ENCODE data around the gene CD36.

Gene CD36
- total RNA-seq: 0 to 0.39 (median 0.35) reads per million in 3 donors

DNA sequence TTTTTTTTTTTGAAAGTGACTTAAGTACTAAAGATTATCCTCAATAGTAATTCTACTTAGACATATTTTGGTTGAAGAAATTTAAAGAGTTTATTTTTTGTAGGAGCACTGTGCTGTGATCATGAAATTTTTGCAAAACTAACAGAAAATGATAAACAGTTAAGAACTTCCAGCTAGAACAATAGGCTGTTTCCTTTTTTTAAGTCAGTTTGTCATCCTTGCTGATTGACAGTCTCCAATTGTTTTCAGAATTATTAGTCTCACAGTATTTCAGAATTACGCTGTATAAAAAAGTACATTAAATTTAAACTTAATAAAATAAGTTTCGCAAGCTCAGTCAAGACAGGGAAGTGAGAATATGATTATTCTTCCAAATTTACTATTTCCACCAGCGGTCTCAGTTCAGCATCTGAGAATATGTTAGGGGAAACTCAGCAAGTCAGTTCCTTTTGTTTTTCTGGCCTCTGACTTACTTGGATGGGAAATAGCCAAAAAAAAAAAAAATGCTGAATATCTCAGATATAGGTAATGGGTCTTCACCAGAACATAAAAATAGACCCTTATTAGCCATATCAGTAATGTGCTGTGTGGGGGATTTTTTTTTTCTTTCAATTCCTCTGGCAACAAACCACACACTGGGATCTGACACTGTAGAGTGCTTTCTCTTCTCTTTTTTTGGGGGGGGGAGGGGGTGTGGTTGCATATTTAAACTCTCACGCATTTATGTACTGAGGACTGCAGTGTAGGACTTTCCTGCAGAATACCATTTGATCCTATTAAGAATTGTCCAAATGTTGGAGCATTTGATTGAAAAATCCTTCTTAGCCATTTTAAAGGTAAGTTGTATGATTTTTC lies at the start of gene CD36:
TSS of gene CD36 (plus strand) at position 732 of the 855 bp plus-strand sequence. CDS start 8,099 bp downstream, outside the sequence.
- no peak for DNase-seq
- H3K36me3 ChIP-seq (ENCODE audit: control insufficient read depth, insufficient read depth, low read length): no peaks in the 10 kb centered on the region
- H3K9me3 ChIP-seq (ENCODE audit: control insufficient read depth, low read length): no peaks in the 10 kb centered on the region
- H3K4me1 ChIP-seq (ENCODE audit: control insufficient read depth, insufficient read depth, low read length, poor library complexity, severe bottlenecking): no peaks in the 10 kb centered on the region
- H3K27me3 ChIP-seq (replicated peaks; ENCODE audit: control insufficient read depth, insufficient read depth, low read length, poor library complexity, severe bottlenecking): no peaks in the 10 kb centered on the region
- H3K4me3 ChIP-seq (ENCODE audit: insufficient read depth, low read depth, low read length, poor library complexity, severe bottlenecking): no peak within 1 kb of the TSS
- no peak within 1 kb of the TSS for H3K27ac ChIP-seq (ENCODE audit: insufficient read depth, low read length, poor library complexity, severe bottlenecking)

DNA sequence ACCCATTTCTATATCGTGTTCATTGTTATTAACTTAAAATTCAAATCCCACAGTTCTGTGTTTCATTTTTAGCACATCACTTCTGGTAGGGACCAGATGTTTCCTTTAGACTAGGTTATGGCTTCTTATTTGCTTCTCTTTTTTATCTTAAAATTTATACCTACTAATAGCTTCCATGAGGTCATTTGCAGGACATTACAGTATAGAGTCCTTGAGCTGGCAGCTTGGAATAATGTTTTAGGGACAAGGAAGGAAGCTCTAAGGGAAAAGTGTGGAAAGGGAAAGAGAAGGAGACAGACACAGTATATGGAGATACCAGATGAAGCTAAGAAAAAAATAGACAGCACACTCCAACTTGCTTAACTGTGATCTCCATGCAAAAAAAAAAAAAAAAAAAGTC lies 48.8 kb upstream of the CD36 start:
- no peak overlapping the region for H3K27ac ChIP-seq (ENCODE audit: insufficient read depth, low read length, poor library complexity, severe bottlenecking)
- DNase-seq: no peak

DNA sequence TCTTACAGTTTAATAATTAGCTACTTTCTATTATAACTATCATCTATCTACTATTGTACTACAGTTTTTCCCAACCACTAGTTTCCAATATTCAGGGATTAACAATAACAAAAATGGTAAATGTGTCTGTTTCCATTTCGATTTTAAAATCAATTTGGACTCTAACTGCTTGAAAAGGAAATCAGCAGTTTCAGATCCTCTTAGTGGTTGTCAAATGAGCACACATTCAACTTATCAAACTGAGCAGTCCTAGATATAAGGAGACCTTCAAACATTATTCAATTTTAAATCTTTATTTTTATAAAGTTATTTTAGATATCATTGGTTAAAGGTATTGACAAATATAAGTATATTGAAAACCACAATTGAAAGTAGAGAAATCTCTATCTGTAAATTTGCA lies 46.8 kb upstream of the CD36 start:
- Histone ChIP-seq H3K4me3 (ENCODE audit: insufficient read depth, low read depth, low read length, poor library complexity, severe bottlenecking) (no peak overlapping the region), H3K9me3 (ENCODE audit: control insufficient read depth, low read length) (no peaks in the 10 kb centered on the region), H3K4me1 (ENCODE audit: control insufficient read depth, insufficient read depth, low read length, poor library complexity, severe bottlenecking) (no peaks in the 10 kb centered on the region), H3K27ac (ENCODE audit: insufficient read depth, low read length, poor library complexity, severe bottlenecking) (no peak overlapping the region), H3K27me3 (replicated peaks; ENCODE audit: control insufficient read depth, insufficient read depth, low read length, poor library complexity, severe bottlenecking) (no peaks in the 10 kb centered on the region), H3K36me3 (ENCODE audit: control insufficient read depth, insufficient read depth, low read length) (no peaks in the 10 kb centered on the region)
- DNase-seq: no peak

More for the DNA sequence above, 48.8 kb upstream of the CD36 start:
- Histone ChIP-seq H3K4me1 (ENCODE audit: control insufficient read depth, insufficient read depth, low read length, poor library complexity, severe bottlenecking) (no peaks in the 10 kb centered on the region), H3K4me3 (ENCODE audit: insufficient read depth, low read depth, low read length, poor library complexity, severe bottlenecking) (no peak overlapping the region), H3K27me3 (replicated peaks; ENCODE audit: control insufficient read depth, insufficient read depth, low read length, poor library complexity, severe bottlenecking) (no peaks in the 10 kb centered on the region), H3K9me3 (ENCODE audit: control insufficient read depth, low read length) (no peaks in the 10 kb centered on the region), H3K36me3 (ENCODE audit: control insufficient read depth, insufficient read depth, low read length) (no peaks in the 10 kb centered on the region)

DNA sequence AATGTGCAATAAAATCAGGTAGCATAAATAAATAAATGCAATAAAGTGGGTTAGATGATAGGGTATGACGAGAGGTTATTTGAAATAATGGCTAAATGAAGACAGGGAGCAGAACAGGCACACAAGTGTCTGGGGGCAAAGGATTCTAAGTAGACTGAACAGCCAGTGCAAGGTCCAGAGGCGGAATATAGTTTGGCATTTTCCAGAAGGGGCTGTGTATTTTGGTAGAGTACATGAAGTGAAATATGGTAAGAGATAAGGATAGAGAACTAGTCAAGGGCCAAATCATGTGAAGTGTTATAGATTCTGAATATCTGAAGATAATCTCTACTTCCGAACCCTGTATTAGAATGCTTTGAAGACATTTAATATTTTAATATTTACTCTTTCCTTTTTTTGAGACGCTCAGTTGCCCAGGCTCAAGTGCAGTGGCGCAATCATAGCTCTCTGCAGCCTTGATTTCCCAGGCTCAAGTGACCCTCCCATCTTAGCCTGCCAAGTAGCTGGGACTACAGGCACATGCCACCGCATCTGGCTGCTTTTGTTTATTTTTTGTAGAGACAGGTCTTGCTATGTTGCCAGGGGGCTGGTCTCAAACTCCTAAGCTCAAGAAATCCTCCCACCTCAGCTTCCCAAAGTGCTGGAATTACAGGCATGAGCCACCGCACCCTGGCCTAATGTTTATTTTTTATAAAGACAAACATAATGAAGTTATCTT lies 44.4 kb upstream of the CD36 start:
- Histone ChIP-seq H3K27me3 (replicated peaks; ENCODE audit: control insufficient read depth, insufficient read depth, low read length, poor library complexity, severe bottlenecking) (no peaks in the 10 kb centered on the region), H3K36me3 (ENCODE audit: control insufficient read depth, insufficient read depth, low read length) (no peaks in the 10 kb centered on the region), H3K4me1 (ENCODE audit: control insufficient read depth, insufficient read depth, low read length, poor library complexity, severe bottlenecking) (no peaks in the 10 kb centered on the region), H3K9me3 (ENCODE audit: control insufficient read depth, low read length) (no peaks in the 10 kb centered on the region), H3K27ac (ENCODE audit: insufficient read depth, low read length, poor library complexity, severe bottlenecking) (no peak overlapping the region), H3K4me3 (ENCODE audit: insufficient read depth, low read depth, low read length, poor library complexity, severe bottlenecking) (no peak overlapping the region)
- DNase-seq: no peak

- no peak for DNase-seq
- H3K9me3 ChIP-seq (ENCODE audit: control insufficient read depth, low read length): no peaks in the 10 kb centered on the region
- H3K4me1 ChIP-seq (ENCODE audit: control insufficient read depth, insufficient read depth, low read length, poor library complexity, severe bottlenecking): no peaks in the 10 kb centered on the region
- H3K36me3 ChIP-seq (ENCODE audit: control insufficient read depth, insufficient read depth, low read length): no peaks in the 10 kb centered on the region
- no peak overlapping the region for H3K4me3 ChIP-seq (ENCODE audit: insufficient read depth, low read depth, low read length, poor library complexity, severe bottlenecking)
- H3K27ac ChIP-seq (ENCODE audit: insufficient read depth, low read length, poor library complexity, severe bottlenecking): no peak overlapping the region
- H3K27me3 ChIP-seq (replicated peaks; ENCODE audit: control insufficient read depth, insufficient read depth, low read length, poor library complexity, severe bottlenecking): no peaks in the 10 kb centered on the region
These were observed 41.4 kb upstream of the CD36 start for GRCh38 chr7:80596933-80597517.

- Histone ChIP-seq H3K27ac (ENCODE audit: insufficient read depth, low read length, poor library complexity, severe bottlenecking) (no peak overlapping the region), H3K27me3 (replicated peaks; ENCODE audit: control insufficient read depth, insufficient read depth, low read length, poor library complexity, severe bottlenecking) (no peaks in the 10 kb centered on the region), H3K36me3 (ENCODE audit: control insufficient read depth, insufficient read depth, low read length) (no peaks in the 10 kb centered on the region), H3K9me3 (ENCODE audit: control insufficient read depth, low read length) (no peaks in the 10 kb centered on the region), H3K4me3 (ENCODE audit: insufficient read depth, low read depth, low read length, poor library complexity, severe bottlenecking) (no peak overlapping the region), H3K4me1 (ENCODE audit: control insufficient read depth, insufficient read depth, low read length, poor library complexity, severe bottlenecking) (no peaks in the 10 kb centered on the region)
- no peak for DNase-seq
These were observed 40.6 kb upstream of the CD36 start for GRCh38 chr7:80597875-80598274.

- Histone ChIP-seq H3K9me3 (ENCODE audit: control insufficient read depth, low read length) (no peaks in the 10 kb centered on the region), H3K36me3 (ENCODE audit: control insufficient read depth, insufficient read depth, low read length) (no peaks in the 10 kb centered on the region), H3K4me1 (ENCODE audit: control insufficient read depth, insufficient read depth, low read length, poor library complexity, severe bottlenecking) (no peaks in the 10 kb centered on the region), H3K27ac (ENCODE audit: insufficient read depth, low read length, poor library complexity, severe bottlenecking) (no peak overlapping the region), H3K27me3 (replicated peaks; ENCODE audit: control insufficient read depth, insufficient read depth, low read length, poor library complexity, severe bottlenecking) (no peaks in the 10 kb centered on the region), H3K4me3 (ENCODE audit: insufficient read depth, low read depth, low read length, poor library complexity, severe bottlenecking) (no peak overlapping the region)
- no peak for DNase-seq
These were observed 38.4 kb upstream of the CD36 start for GRCh38 chr7:80600046-80600445.

DNA sequence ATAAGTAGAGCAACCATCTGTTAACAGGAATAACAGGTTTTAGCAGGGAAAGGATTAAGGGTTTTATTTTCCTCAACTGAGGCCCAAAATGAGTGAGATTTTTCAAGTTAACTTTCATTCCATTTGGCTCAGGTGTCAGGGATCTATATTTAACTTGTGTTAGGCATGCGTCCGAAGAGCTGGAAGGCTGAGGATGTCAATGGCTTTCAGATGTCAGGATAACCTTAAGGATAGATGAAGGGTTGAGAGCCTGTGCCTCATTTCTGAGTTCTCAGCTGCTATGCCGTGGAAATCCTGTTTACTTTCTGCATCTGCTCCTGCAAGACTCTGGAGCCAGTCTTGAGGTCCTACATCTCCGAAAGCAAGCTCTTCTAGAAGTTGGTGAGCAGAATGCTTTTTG lies 36.4 kb upstream of the CD36 start:
- DNase-seq: no peak
- H3K27ac ChIP-seq (ENCODE audit: insufficient read depth, low read length, poor library complexity, severe bottlenecking): no peak overlapping the region
- H3K4me3 ChIP-seq (ENCODE audit: insufficient read depth, low read depth, low read length, poor library complexity, severe bottlenecking): no peak overlapping the region
- no peaks in the 10 kb centered on the region for H3K27me3 ChIP-seq (replicated peaks; ENCODE audit: control insufficient read depth, insufficient read depth, low read length, poor library complexity, severe bottlenecking)
- no peaks in the 10 kb centered on the region for H3K9me3 ChIP-seq (ENCODE audit: control insufficient read depth, low read length)
- no peaks in the 10 kb centered on the region for H3K36me3 ChIP-seq (ENCODE audit: control insufficient read depth, insufficient read depth, low read length)
- H3K4me1 ChIP-seq (ENCODE audit: control insufficient read depth, insufficient read depth, low read length, poor library complexity, severe bottlenecking): no peaks in the 10 kb centered on the region

- Histone ChIP-seq H3K36me3 (ENCODE audit: control insufficient read depth, insufficient read depth, low read length) (no peaks in the 10 kb centered on the region), H3K27me3 (replicated peaks; ENCODE audit: control insufficient read depth, insufficient read depth, low read length, poor library complexity, severe bottlenecking) (no peaks in the 10 kb centered on the region)
- no peak for DNase-seq
These were observed 34.5 kb upstream of the CD36 start for GRCh38 chr7:80603940-80604339.

GRCh38 chr7:80604436-80604835 lies 34.0 kb upstream of the CD36 start:
- Histone ChIP-seq H3K27me3 (replicated peaks; ENCODE audit: control insufficient read depth, insufficient read depth, low read length, poor library complexity, severe bottlenecking) (no peaks in the 10 kb centered on the region), H3K4me3 (ENCODE audit: insufficient read depth, low read depth, low read length, poor library complexity, severe bottlenecking) (no peak overlapping the region), H3K9me3 (ENCODE audit: control insufficient read depth, low read length) (no peaks in the 10 kb centered on the region), H3K27ac (ENCODE audit: insufficient read depth, low read length, poor library complexity, severe bottlenecking) (no peak overlapping the region), H3K36me3 (ENCODE audit: control insufficient read depth, insufficient read depth, low read length) (no peaks in the 10 kb centered on the region), H3K4me1 (ENCODE audit: control insufficient read depth, insufficient read depth, low read length, poor library complexity, severe bottlenecking) (no peaks in the 10 kb centered on the region)
- DNase-seq: no peak

More at GRCh38 chr7:80603940-80604339, 34.5 kb upstream of the CD36 start:
- H3K9me3 ChIP-seq (ENCODE audit: control insufficient read depth, low read length): no peaks in the 10 kb centered on the region
- H3K4me1 ChIP-seq (ENCODE audit: control insufficient read depth, insufficient read depth, low read length, poor library complexity, severe bottlenecking): no peaks in the 10 kb centered on the region
- no peak overlapping the region for H3K27ac ChIP-seq (ENCODE audit: insufficient read depth, low read length, poor library complexity, severe bottlenecking)
- H3K4me3 ChIP-seq (ENCODE audit: insufficient read depth, low read depth, low read length, poor library complexity, severe bottlenecking): no peak overlapping the region

All from effector memory CD4-positive, alpha-beta T cell (primary cell).